Measurements from ENCODE around the gene RYR3. TPM values are rescaled to one million over a fixed set of nuclear protein-coding genes. Genes with fewer than 3 reads are reported as not detected.

Gene RYR3
- total and polyA plus RNA-seq, 2 of the 13 experiments (the other 11 are each of a cell fraction or from before 2014, with no cell fraction given), result not detected

GRCh38 chr15:33326908-33327307 is 16.1 kb downstream of the RYR3 start (continued):
- no peak for TF ChIP-seq RNF219 (CRISPR knock-in tag; IDR thresholded peaks at IDR 0.05)
- TF ChIP-seq GLMP (CRISPR knock-in tag; IDR thresholded peaks at IDR 0.05; ENCODE audit: borderline replicate concordance), result no peak
- TF ChIP-seq ZNF616 (CRISPR knock-in tag; IDR thresholded peaks at IDR 0.05; ENCODE audit: low read depth), result no peak

GRCh38 chr15:33328106-33328505 is 17.3 kb downstream of the RYR3 start:
- Histone ChIP-seq H3K9me3 (ENCODE audit: low read length) (no peaks in the 10 kb centered on the region), H3K4me2 (ENCODE audit: low read depth, low read length) (no peak overlapping the region), H3K79me2 (ENCODE audit: insufficient read depth, low read length) (no peaks in the 10 kb centered on the region), H2AFZ (ENCODE audit: low read length) (no peak overlapping the region), H3K4me1 (ENCODE audit: insufficient read depth, low read length) (no peaks in the 10 kb centered on the region), H3K27ac (ENCODE audit: extremely low read length, insufficient read depth, low read length) (no peak overlapping the region), H3K4me3 (replicated peaks in 1 of 3; ENCODE audit: insufficient read depth in 1 of 3, low read depth in 2 of 3, low read length in 3 of 3) (no peak overlapping the region), H4K20me1 (ENCODE audit: insufficient read depth, low read length) (no peaks in the 10 kb centered on the region), H3K36me3 (replicated peaks in 1 of 2; ENCODE audit: control insufficient read depth in 1 of 2, insufficient read depth in 2 of 2, low read length in 2 of 2) (no peaks in the 10 kb centered on the region), H3K9ac (ENCODE audit: insufficient read depth, low read depth, low read length) (no peak overlapping the region), H3K27me3 (ENCODE audit: control insufficient read depth in 1 of 2, insufficient read depth in 2 of 2, low read length in 2 of 2) (no peaks in the 10 kb centered on the region; a peak in 1 of 5 replicates)
- DNase-seq (ENCODE audit: low spot score), result no peak
- ChIA-PET POLR2A (no interaction called here), CTCF (ENCODE audit: low intra/inter-chr PET ratio, low total read pairs) (no interaction called here)
- intact Hi-C loops (cut with micrococcal nuclease; ENCODE audit: unreplicated experiment), result no loop called here
- ATAC-seq, result no peak
- no peak for TF ChIP-seq HMG20A (CRISPR knock-in tag; IDR thresholded peaks at IDR 0.05; ENCODE audit: borderline replicate concordance)
- no peak for TF ChIP-seq ZNF703 (CRISPR knock-in tag; IDR thresholded peaks at IDR 0.05; ENCODE audit: borderline replicate concordance)
- no peak for TF ChIP-seq HNRNPK (IDR thresholded peaks at IDR 0.05; ENCODE audit: low read depth, low read length, poor library complexity, severe bottlenecking)
- no peak for TF ChIP-seq PHB2 (IDR thresholded peaks at IDR 0.05; ENCODE audit: partially characterized antibody)
- in situ Hi-C loops (cut with HindIII; ENCODE audit: extremely low pct_ligation_motif_present, low pct_unique_long_range_greater_than_20kb), result no loop called here
- 4% methylated on average over 3 of the region's 3 CpGs for WGBS (ENCODE audit: low lambda C conversion rate)
- no peak for FAIRE-seq
- BruUV-seq (replicated peaks), result no TSS peak

Measured in HepG2 (cell line).